CD4-positive, alpha-beta memory T cell (primary cell): ENCODE measurements around the gene SULT4A1. TPM values are rescaled to one million over a fixed set of nuclear protein-coding genes. Genes with fewer than 3 reads are reported as not detected.

Source experiments
- CTCF ChIA-PET: fragments of 350-600 bp; sonication (Branson Sonifier 250); formaldehyde crosslinking; loops from one replicate; lab custom pipeline; 2021; ENCODE audit warnings: inconsistent platforms; ENCODE audit not compliant: partially characterized antibody; lab: Charles Lee
- POLR2A ChIA-PET: fragments of 350-600 bp; sonication (Branson Sonifier 250); formaldehyde crosslinking; loops from one replicate; lab custom pipeline; 2021; ENCODE audit not compliant: partially characterized antibody; lab: Charles Lee
- DNase-seq, 5 donors: peaks; one replicate each; pipeline versions ENCODE4 v3.0.0 to v3.0.0-alpha.2; 2020 to 2022; ENCODE audit warnings: mixed read lengths in 1 of 5
- H3K27ac ChIP-seq: one replicate; pipeline ENCODE4 v1.7.0; 2013; ENCODE audit warnings: low read depth, low read length
- H3K27me3 ChIP-seq: 2 replicates; pipeline ENCODE4 v1.7.0; 2013; ENCODE audit warnings: mild to moderate bottlenecking, low read length, moderate library complexity; ENCODE audit not compliant: insufficient read depth
- H3K36me3 ChIP-seq: 2 replicates; pipeline ENCODE4 v1.7.0; 2013; ENCODE audit warnings: mild to moderate bottlenecking, low read length, moderate library complexity; ENCODE audit not compliant: insufficient read depth
- H3K4me1 ChIP-seq: 2 replicates; pipeline ENCODE4 v1.7.0; 2013; ENCODE audit warnings: mild to moderate bottlenecking, low read length, moderate library complexity; ENCODE audit not compliant: insufficient read depth
- H3K4me3 ChIP-seq, 2 donors: one replicate each; pipeline ENCODE4 v1.7.0; 2013; ENCODE audit warnings: low read length in 2 of 2, mild to moderate bottlenecking in 1 of 2
- H3K9me3 ChIP-seq, 2 donors: one replicate each; pipeline ENCODE4 v1.7.0; 2013; ENCODE audit warnings: low read length in 2 of 2, control low read depth in 1 of 2; ENCODE audit not compliant: control insufficient read depth in 1 of 2
- H3K27ac Mint-ChIP-seq, 7 donors: one replicate each; pipeline ENCODE4 v1.8.0; 2020 to 2021; ENCODE audit warnings: mixed read lengths in 7 of 7, mild to moderate bottlenecking in 6 of 7, inconsistent platforms in 3 of 7, moderate library complexity in 3 of 7
- H3K27me3 Mint-ChIP-seq, 2 donors: one replicate each; pipeline ENCODE4 v1.8.0; 2020 to 2021; ENCODE audit warnings: mixed read lengths in 2 of 2
- H3K36me3 Mint-ChIP-seq, 2 donors: one replicate each; pipeline ENCODE4 v1.8.0; 2020 to 2021; ENCODE audit warnings: mixed read lengths in 2 of 2, inconsistent platforms in 1 of 2, mild to moderate bottlenecking in 1 of 2
- H3K4me1 Mint-ChIP-seq, 4 donors: one replicate each; pipeline ENCODE4 v1.8.0; 2020 to 2021; ENCODE audit warnings: mixed read lengths in 4 of 4, mild to moderate bottlenecking in 1 of 4
- H3K4me3 Mint-ChIP-seq, 8 donors: one replicate each; pipeline ENCODE4 v1.8.0; 2020 to 2021; ENCODE audit warnings: mixed read lengths in 8 of 8, mild to moderate bottlenecking in 7 of 8, moderate library complexity in 6 of 8, inconsistent platforms in 3 of 8
- H3K9me3 Mint-ChIP-seq, 8 donors: one replicate each; pipeline ENCODE4 v1.8.0; 2020 to 2021; ENCODE audit warnings: mixed read lengths in 8 of 8, mild to moderate bottlenecking in 5 of 8, inconsistent platforms in 3 of 8, moderate library complexity in 1 of 8
- intact Hi-C: fragments of 100-400 bp; cut with micrococcal nuclease; formaldehyde crosslinking; loops from one replicate; pipeline ENCODE4 v1.15.1; 2023
- polyA plus RNA-seq, 2 donors: library from polyadenylated mRNA; unstranded; fragments of 300-500 nt; fragmentation: Illumina TruSeq; gene quantifications; one replicate each; pipeline ENCODE4 v1.2.3, GENCODE V29; 2021
- total RNA-seq, 2 experiments: library from RNA; stranded (reverse); gene quantifications; one replicate each; pipeline ENCODE4 v1.2.3, GENCODE V29; 2021

SULT4A1 gene
- total and polyA plus RNA-seq, 4 experiments from 2014 or later = not detected

DNA sequence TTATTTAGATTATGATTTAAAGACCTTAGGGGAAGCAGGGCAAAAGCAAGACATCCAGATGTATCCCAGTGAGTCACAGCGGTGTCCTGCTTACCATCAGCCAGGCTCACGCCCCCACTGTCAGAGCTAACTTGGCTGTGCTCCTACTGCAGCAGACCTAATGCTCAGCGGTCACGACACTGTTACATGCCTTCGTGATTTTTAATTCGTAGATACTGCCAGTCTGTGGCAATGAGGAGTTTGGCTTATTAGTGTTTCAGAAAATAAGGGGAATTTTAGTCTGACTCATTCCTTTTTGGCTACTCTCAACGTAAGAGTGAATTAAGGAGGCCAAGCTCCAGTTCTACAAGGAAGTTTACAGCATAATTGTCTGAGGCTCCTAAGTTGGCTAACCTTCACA lies 72.9 kb downstream of the SULT4A1 start:
- H3K27ac Mint-ChIP-seq = no peak overlapping the region
- no peaks in the 10 kb centered on the region for H3K9me3 Mint-ChIP-seq
- POLR2A ChIA-PET = no interaction called here
- H3K4me3 Mint-ChIP-seq = no peak overlapping the region
- H3K4me3 ChIP-seq = no peak overlapping the region
- no peaks in the 10 kb centered on the region for H3K36me3 ChIP-seq
- CTCF ChIA-PET = no interaction called here
- no peaks in the 10 kb centered on the region for H3K36me3 Mint-ChIP-seq
- peaks cover 4% of the 10 kb centered on the region for H3K27me3 ChIP-seq
- H3K4me1 Mint-ChIP-seq = no peaks in the 10 kb centered on the region
- DNase-seq = no peak
- H3K27ac ChIP-seq = no peak overlapping the region
- H3K4me1 ChIP-seq = no peaks in the 10 kb centered on the region
- H3K9me3 ChIP-seq = no peaks in the 10 kb centered on the region
- peaks cover 13 to 14% of the 10 kb centered on the region in 2 donors for H3K27me3 Mint-ChIP-seq
- intact Hi-C loops = no loop called here

GRCh38 chr22:43783777-43784176 lies 78.5 kb downstream of the SULT4A1 start:
- H3K27ac Mint-ChIP-seq = no peak overlapping the region
- no peaks in the 10 kb centered on the region for H3K9me3 Mint-ChIP-seq
- no peaks in the 10 kb centered on the region for H3K36me3 Mint-ChIP-seq
- no peak overlapping the region for H3K4me3 Mint-ChIP-seq
- CTCF ChIA-PET = no interaction called here
- no peak overlapping the region for H3K27ac ChIP-seq
- no peak overlapping the region for H3K4me3 ChIP-seq
- no peak for DNase-seq
- intact Hi-C loops = no loop called here
- peaks cover 4% of the 10 kb centered on the region for H3K27me3 ChIP-seq
- POLR2A ChIA-PET = no interaction called here
- H3K9me3 ChIP-seq = no peaks in the 10 kb centered on the region
- no peaks in the 10 kb centered on the region for H3K4me1 ChIP-seq
- H3K4me1 Mint-ChIP-seq = no peaks in the 10 kb centered on the region
- H3K36me3 ChIP-seq = no peaks in the 10 kb centered on the region
- peaks cover 11 to 14% of the 10 kb centered on the region in 2 donors for H3K27me3 Mint-ChIP-seq

- no peaks in the 10 kb centered on the region for H3K9me3 Mint-ChIP-seq
- ChIA-PET POLR2A (no interaction called here), CTCF (no interaction called here)
- no peaks in the 10 kb centered on the region for H3K36me3 Mint-ChIP-seq
- Histone ChIP-seq H3K4me3 (no peak overlapping the region), H3K9me3 (no peaks in the 10 kb centered on the region), H3K36me3 (no peaks in the 10 kb centered on the region), H3K4me1 (no peaks in the 10 kb centered on the region), H3K27ac (no peak overlapping the region), H3K27me3 (peaks cover 4% of the 10 kb centered on the region)
- no peak overlapping the region for H3K27ac Mint-ChIP-seq
- H3K27me3 Mint-ChIP-seq = peaks cover 6 to 9% of the 10 kb centered on the region in 2 donors
- H3K4me1 Mint-ChIP-seq = no peaks in the 10 kb centered on the region
- intact Hi-C loops = no loop called here
- DNase-seq = no peak
- H3K4me3 Mint-ChIP-seq = no peak overlapping the region
Measured at GRCh38 chr22:43782448-43782847, 79.9 kb downstream of the SULT4A1 start.

DNA sequence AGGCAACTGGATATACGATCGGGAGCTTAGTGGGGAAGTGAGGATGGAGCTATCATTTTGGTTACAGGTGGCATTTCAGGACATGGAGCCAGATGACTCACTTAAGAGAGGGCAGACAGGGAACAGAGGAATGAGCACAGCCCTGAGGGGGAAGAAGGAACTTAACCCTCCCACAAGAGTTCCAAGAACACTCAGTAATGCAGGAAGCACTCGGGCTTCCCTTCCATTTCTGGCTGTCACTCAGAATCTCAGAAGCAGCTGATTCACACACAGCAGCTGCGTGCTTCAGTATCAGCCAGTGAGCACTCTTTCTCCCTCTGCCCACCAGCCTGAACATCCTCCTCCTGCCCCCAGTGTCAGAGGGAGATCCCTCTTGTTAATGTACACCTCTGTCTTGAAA lies 85.0 kb downstream of the SULT4A1 start:
- Histone ChIP-seq H3K9me3 (no peaks in the 10 kb centered on the region), H3K4me1 (no peaks in the 10 kb centered on the region), H3K27ac (no peak overlapping the region), H3K4me3 (no peak overlapping the region), H3K27me3 (no peaks in the 10 kb centered on the region), H3K36me3 (no peaks in the 10 kb centered on the region)
- Mint-ChIP-seq H3K9me3 (no peaks in the 10 kb centered on the region), H3K4me1 (no peaks in the 10 kb centered on the region), H3K27ac (no peak overlapping the region), H3K4me3 (no peak overlapping the region), H3K27me3 (peaks cover 6 to 7% of the 10 kb centered on the region in 2 donors), H3K36me3 (no peaks in the 10 kb centered on the region)
- ChIA-PET POLR2A (no interaction called here), CTCF (no interaction called here)
- no peak for DNase-seq
- intact Hi-C loops = no loop called here

DNA sequence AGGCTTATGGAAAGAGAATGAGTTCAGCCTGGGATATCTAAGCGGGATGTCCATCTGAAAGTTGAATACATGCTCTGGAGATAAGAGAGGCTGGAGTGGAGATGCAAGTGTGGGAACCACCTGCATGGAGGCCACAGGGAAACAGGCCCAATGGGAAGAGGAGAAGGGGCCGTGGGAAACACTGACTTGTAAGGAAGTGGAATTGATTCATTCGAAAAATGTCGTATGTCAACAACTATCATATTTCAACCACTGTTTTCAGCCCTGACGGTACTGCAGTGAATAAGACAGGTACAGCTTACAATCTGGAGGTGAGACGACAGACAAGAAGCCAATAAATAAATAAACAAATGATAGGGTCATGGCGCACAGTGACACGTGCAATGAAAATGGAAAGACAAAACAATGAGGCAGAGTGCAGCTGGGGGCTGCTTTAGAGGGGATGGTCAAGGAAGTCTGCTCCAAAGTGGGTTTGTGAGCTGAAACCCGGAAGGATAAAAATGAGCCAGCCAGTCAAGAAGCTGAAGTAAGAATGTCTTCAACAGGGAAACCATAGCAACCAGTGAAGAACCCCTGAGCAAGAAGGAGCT lies 86.1 kb downstream of the SULT4A1 start:
- POLR2A ChIA-PET = no interaction called here
- no peak for DNase-seq
- CTCF ChIA-PET = no interaction called here
- H3K4me1 ChIP-seq = no peaks in the 10 kb centered on the region
- no peaks in the 10 kb centered on the region for H3K27me3 ChIP-seq
- H3K36me3 Mint-ChIP-seq = no peaks in the 10 kb centered on the region
- H3K4me1 Mint-ChIP-seq = no peaks in the 10 kb centered on the region
- H3K27ac ChIP-seq = no peak overlapping the region
- no peak overlapping the region for H3K4me3 Mint-ChIP-seq
- peaks cover 3 to 7% of the 10 kb centered on the region in 2 donors for H3K27me3 Mint-ChIP-seq
- no peak overlapping the region for H3K27ac Mint-ChIP-seq
- intact Hi-C loops = no loop called here
- H3K9me3 Mint-ChIP-seq = no peaks in the 10 kb centered on the region
- no peaks in the 10 kb centered on the region for H3K9me3 ChIP-seq
- no peaks in the 10 kb centered on the region for H3K36me3 ChIP-seq
- H3K4me3 ChIP-seq = no peak overlapping the region

Other genes with a start within 250 kb of the SULT4A1 start
- gene EFCAB6, start 50.2 kb downstream of the SULT4A1 start, total RNA-seq = under 1 TPM; 0.84 to 0.91 TPM
- gene EFCAB6, start 50.2 kb downstream of the SULT4A1 start, polyA plus RNA-seq = under 1 TPM in 1 of 2 donors, not detected in 1; 0.15 TPM
- gene PNPLA5, start 29.5 kb upstream of the SULT4A1 start, total RNA-seq = not detected
- not detected for gene PNPLA5, start 29.5 kb upstream of the SULT4A1 start, polyA plus RNA-seq
- gene PNPLA3, start 61.3 kb upstream of the SULT4A1 start, total RNA-seq = not detected
- not detected for gene PNPLA3, start 61.3 kb upstream of the SULT4A1 start, polyA plus RNA-seq
- gene SAMM50, start 92.9 kb upstream of the SULT4A1 start, total RNA-seq = 10 to 100 TPM; 33.3 to 34.7 TPM
- 10 to 100 TPM; 70.6 to 72.1 TPM for gene SAMM50, start 92.9 kb upstream of the SULT4A1 start, polyA plus RNA-seq
- 10 to 100 TPM; 14.6 to 17.0 TPM for gene PARVB, start 161.8 kb upstream of the SULT4A1 start, total RNA-seq
- 1 to 10 TPM; 3.4 to 5.0 TPM for gene PARVB, start 161.8 kb upstream of the SULT4A1 start, polyA plus RNA-seq